H1 (cell line): ENCODE results near the gene FIZ1. TPM values are rescaled to one million over a fixed set of nuclear protein-coding genes. Genes with fewer than 3 reads are reported as not detected.
A peak's percentile ranks its signal among the peaks of the same experiment; 100 is the strongest.

Source experiments
- ASH2L ChIP-seq: fragments of 200-600, 300-600 bp; sonication (generic); IDR thresholded peaks from one replicate; pipeline ENCODE4 v1.7.1; 2017; ENCODE audit warnings: low read length
- BCL11A ChIP-seq, 2 experiments: IDR thresholded peaks; one replicate each; pipeline ENCODE4 v1.6.1; 2011; ENCODE audit warnings: low read depth in 2 of 2, low read length in 2 of 2, mild to moderate bottlenecking in 2 of 2
- CEBPB ChIP-seq: IDR thresholded peaks from 2 replicates; pipeline ENCODE4 v1.6.1; 2012; ENCODE audit warnings: low read depth, low read length
- EZH2 ChIP-seq: fragments of 200-600 bp; sonication (generic); IDR thresholded peaks from 2 replicates; pipeline ENCODE4 v1.7.1; 2012; ENCODE audit warnings: low read depth, mild to moderate bottlenecking, moderate library complexity, low read length, inconsistent platforms; ENCODE audit not compliant: severe bottlenecking
- KDM4A ChIP-seq: IDR thresholded peaks from one replicate; pipeline ENCODE4 v1.7.1; 2012; ENCODE audit warnings: low read depth, mild to moderate bottlenecking, moderate library complexity, low read length, inconsistent platforms; ENCODE audit not compliant: severe bottlenecking
- POLR2AphosphoS5 ChIP-seq: IDR thresholded peaks from 2 replicates; pipeline ENCODE4 v1.6.1; 2011; ENCODE audit warnings: low read depth, low read length
- SIN3A ChIP-seq, 2 experiments: IDR thresholded peaks in 1 of 2; conservative IDR thresholded peaks in 1 of 2; 2 replicates each; pipeline ENCODE4 v1.6.1; 2011 to 2012; ENCODE audit warnings: low read length in 2 of 2, improper control_type of control experiment in 1 of 2, low read depth in 1 of 2, mild to moderate bottlenecking in 1 of 2
- SP2 ChIP-seq: IDR thresholded peaks from 2 replicates; pipeline ENCODE4 v1.6.1; 2012; ENCODE audit warnings: mild to moderate bottlenecking, low read length, inconsistent platforms
- SUZ12 ChIP-seq: fragments of 200-600 bp; sonication (generic); IDR thresholded peaks from 2 replicates; pipeline ENCODE4 v1.6.1; 2012; ENCODE audit warnings: mild to moderate bottlenecking, inconsistent platforms, low read length, moderate library complexity, mixed read lengths
- TAF1 ChIP-seq: IDR thresholded peaks from 2 replicates; pipeline ENCODE4 v1.6.1; 2011; ENCODE audit warnings: mild to moderate bottlenecking, low read depth, low read length
- polyA plus RNA-seq, 7 experiments: library from polyadenylated mRNA; depleted of rRNA in 3 of 7; stranded (reverse) in 5 of 7; unstranded in 2 of 7; fragments of >200 nt in 5 of 7; fragments of 200-250 nt in 2 of 7; gene quantifications; 1 replicate in 5 of 7; 2 replicates in 1 of 7; 4 replicates in 1 of 7; pipeline versions ENCODE4 v1.2.1 to v1.2.3, GENCODE V29; 2011 to 2013; ENCODE audit warnings: missing spikeins in 2 of 7, mixed read lengths in 2 of 7
- total RNA-seq: library from RNA; stranded (reverse); fragmentation: NEBNext Ultra II Directional; extraction: Animal tissue kit (Norgen Biotek cat#: 25700); gene quantifications from 2 replicates; pipeline ENCODE4 v1.2.1, GENCODE V29; 2021

The FIZ1 gene
- total and polyA plus RNA-seq, 2 of the 8 experiments (the other 6 are each of a cell fraction or from before 2014, with no cell fraction given) = 9.1 to 18.5 TPM

- TF ChIP-seq CEBPB (no peak), SIN3A (conservative IDR thresholded peaks at IDR 0.05 in 1 of 2, IDR thresholded peaks at IDR 0.05 in 1 of 2; ENCODE audit: low read depth in 1 of 2, low read length in 2 of 2) (no peak), SP2 (no peak), ASH2L (peak; percentile 91), KDM4A (no peak), POLR2AphosphoS5 (peak; percentile 66; the same call in 1 of the 2 replicates), EZH2 (no peak), SUZ12 (no peak), BCL11A (IDR thresholded peaks at IDR 0.05; ENCODE audit: low read depth in 2 of 2, low read length in 2 of 2) (no peak), TAF1 (peak; percentile 65; the same call in 1 of the 2 replicates)
These were observed 735 bp upstream of the FIZ1 start, which contains the start of gene ZNF524 (continued) for GRCh38 chr19:55599842-55600661.
